HepG2 (cell line): ENCODE data around the gene R3HDM4. TPM values are rescaled to one million over a fixed set of nuclear protein-coding genes. Genes with fewer than 3 reads are reported as not detected.

Source experiments
- ATF2 ChIP-seq: sonication (generic); formaldehyde crosslinking; IDR thresholded peaks from 2 replicates; pipeline ENCODE4 v1.4.0; 2020; ENCODE audit warnings: missing genetic modification reagents
- JUNB ChIP-seq: sonication (generic); formaldehyde crosslinking; IDR thresholded peaks from 2 replicates; pipeline ENCODE4 v1.8.0; 2022; ENCODE audit warnings: missing genetic modification reagents, mild to moderate bottlenecking, borderline replicate concordance
- MIXL1 ChIP-seq: IDR thresholded peaks from 2 replicates; pipeline ENCODE4 v1.6.1; 2016
- MYC ChIP-seq: sonication (generic); formaldehyde crosslinking; IDR thresholded peaks from 2 replicates; pipeline ENCODE4 v1.9.0; 2021; ENCODE audit warnings: missing genetic modification reagents, borderline replicate concordance
- NCOR1 ChIP-seq: fragments of 200-600 bp; sonication (generic); IDR thresholded peaks from 2 replicates; pipeline ENCODE4 v1.7.0; 2017; ENCODE audit warnings: antibody characterized with exemption, low read length, borderline replicate concordance
- NR2F6 ChIP-seq, 2 experiments: IDR thresholded peaks; 2 replicates each; pipeline ENCODE4 v1.6.1; 2016; ENCODE audit warnings: antibody characterized with exemption in 1 of 2, mild to moderate bottlenecking in 1 of 2
- REPIN1 ChIP-seq: sonication (generic); formaldehyde crosslinking; IDR thresholded peaks from 2 replicates; pipeline ENCODE4 v1.8.0; 2022; ENCODE audit warnings: missing genetic modification reagents, low read depth, mild to moderate bottlenecking, borderline replicate concordance
- RNF2 ChIP-seq: fragments of 450-650 bp; conservative IDR thresholded peaks from 2 replicates; pipeline ENCODE4 v1.6.1; 2016; ENCODE audit warnings: low read depth
- SAFB2 ChIP-seq: sonication (generic); formaldehyde crosslinking; IDR thresholded peaks from 2 replicates; pipeline ENCODE4 v1.5.1; 2020; ENCODE audit warnings: missing genetic modification reagents, low read depth, mild to moderate bottlenecking, borderline replicate concordance
- SP4 ChIP-seq: sonication (generic); formaldehyde crosslinking; IDR thresholded peaks from 2 replicates; pipeline ENCODE4 v1.8.1; 2023; ENCODE audit warnings: mild to moderate bottlenecking, missing genetic modification reagents
- TBX3 ChIP-seq: fragments of 450-650 bp; IDR thresholded peaks from 2 replicates; pipeline ENCODE4 v1.6.1; 2017; ENCODE audit warnings: antibody characterized with exemption, mild to moderate bottlenecking, inconsistent platforms, borderline replicate concordance
- TEF ChIP-seq: sonication (generic); formaldehyde crosslinking; IDR thresholded peaks from 2 replicates; pipeline ENCODE4 v1.5.0; 2020; ENCODE audit warnings: missing genetic modification reagents
- TFDP2 ChIP-seq: sonication (generic); formaldehyde crosslinking; IDR thresholded peaks from 2 replicates; pipeline ENCODE4 v1.4.0; 2020; ENCODE audit warnings: missing genetic modification reagents
- ZBTB46 ChIP-seq: sonication (generic); formaldehyde crosslinking; IDR thresholded peaks from 2 replicates; pipeline ENCODE4 v1.4.0; 2020; ENCODE audit warnings: mild to moderate bottlenecking, missing genetic modification reagents, borderline replicate concordance
- ZC3H13 ChIP-seq: sonication (generic); formaldehyde crosslinking; IDR thresholded peaks from 2 replicates; pipeline ENCODE4 v1.8.1; 2023; ENCODE audit warnings: mild to moderate bottlenecking, missing genetic modification reagents, moderate library complexity
- ZFP36L1 ChIP-seq: sonication (generic); formaldehyde crosslinking; IDR thresholded peaks from 2 replicates; pipeline ENCODE4 v1.8.0; 2022; ENCODE audit warnings: mild to moderate bottlenecking, missing genetic modification reagents, moderate library complexity
- ZFP90 ChIP-seq: sonication (generic); formaldehyde crosslinking; IDR thresholded peaks from 2 replicates; pipeline ENCODE4 v1.8.0; 2022; ENCODE audit warnings: missing genetic modification reagents, mild to moderate bottlenecking, inconsistent platforms, borderline replicate concordance
- ZNF549 ChIP-seq: sonication (generic); formaldehyde crosslinking; IDR thresholded peaks from 2 replicates; pipeline ENCODE4 v1.5.0; 2020; ENCODE audit warnings: missing genetic modification reagents
- ZNF574 ChIP-seq: sonication (generic); formaldehyde crosslinking; IDR thresholded peaks from 2 replicates; pipeline ENCODE4 v1.4.0; 2020; ENCODE audit warnings: missing genetic modification reagents
- ZNF839 ChIP-seq: sonication (generic); formaldehyde crosslinking; IDR thresholded peaks from 2 replicates; pipeline ENCODE4 v1.4.0; 2020; ENCODE audit warnings: missing genetic modification reagents, mild to moderate bottlenecking, borderline replicate concordance
- polyA plus RNA-seq, 8 experiments: library from polyadenylated mRNA; depleted of rRNA in 3 of 8; stranded (reverse) in 7 of 8; unstranded in 1 of 8; fragments of >200 nt; fragmentation: Illumina TruSeq in 4 of 8; extraction: Trizol in 4 of 8; gene quantifications; 2 replicates each; pipeline versions ENCODE4 v1.2.1 to v1.2.3, GENCODE V29; 2011 to 2016; ENCODE audit warnings: low read depth in 4 of 8, missing spikeins in 1 of 8, mixed read lengths in 1 of 8; ENCODE audit not compliant: insufficient read depth in 1 of 8
- total RNA-seq, 5 experiments: library from RNA; depleted of rRNA; stranded (reverse); fragments of >200 nt; fragmentation: Illumina TruSeq; extraction: Trizol; gene quantifications; 2 replicates each; pipeline ENCODE4 v1.2.3, GENCODE V29; 2016; ENCODE audit warnings: low read depth in 1 of 5

R3HDM4 gene
- total and polyA plus RNA-seq, 2 of the 13 experiments (the other 11 are each of a cell fraction or from before 2014, with no cell fraction given), result 26.2 to 26.9 TPM

GRCh38 chr19:892894-893689 is 19.9 kb downstream of the R3HDM4 start, which contains the start of the genes MED16 and RNU6-9 (continued):
- TF ChIP-seq NR2F6 (IDR thresholded peaks at IDR 0.05), result peak; percentile 34; the same call in 1 of the 2 replicates
- TF ChIP-seq NR2F6 (CRISPR knock-in tag; IDR thresholded peaks at IDR 0.05), result no peak
- TF ChIP-seq ZFP36L1, result 0 out of 2 replicates have a peak, but pooled peaks have one; percentile 28
- TF ChIP-seq NCOR1, result 0 out of 2 replicates have a peak, but pooled peaks have one; percentile 24
- no peak for TF ChIP-seq RNF2
- TF ChIP-seq REPIN1 (CRISPR knock-in tag), result 0 out of 2 replicates have a peak, but pooled peaks have one; percentile 30
- peak; percentile 72 for TF ChIP-seq MYC (CRISPR knock-in tag)
- TF ChIP-seq ZC3H13 (CRISPR knock-in tag), result 0 out of 2 replicates have a peak, but pooled peaks have one; percentile 44
- peak; percentile 18; the same call in 1 of the 2 replicates for TF ChIP-seq TEF (CRISPR knock-in tag)
- 0 out of 2 replicates have a peak, but pooled peaks have one; percentile 30 for TF ChIP-seq MIXL1 (CRISPR knock-in tag)
- no peak for TF ChIP-seq TBX3
- peak; percentile 72; the same call in 1 of the 2 replicates for TF ChIP-seq ZFP90
- TF ChIP-seq JUNB, result no peak
- TF ChIP-seq ZNF839 (CRISPR knock-in tag), result no peak
- no peak for TF ChIP-seq ZNF549 (CRISPR knock-in tag)
- TF ChIP-seq TFDP2 (CRISPR knock-in tag), result 0 out of 2 replicates have a peak, but pooled peaks have one; percentile 38
- TF ChIP-seq ZNF574 (CRISPR knock-in tag), result peak; percentile 76
- no peak; the same call in 1 of the 2 replicates for TF ChIP-seq SAFB2 (CRISPR knock-in tag)
- no peak for TF ChIP-seq ZBTB46 (CRISPR knock-in tag)
- TF ChIP-seq ATF2 (CRISPR knock-in tag), result 0 out of 2 replicates have a peak, but pooled peaks have one; percentile 65
- TF ChIP-seq SP4 (CRISPR knock-in tag), result peak; percentile 75; the same call in 1 of the 2 replicates
